HEK293 (cell line): ENCODE data around the gene SSBP3.

Source experiments
- SALL2 ChIP-seq: fragments of 450-650 bp; formaldehyde crosslinking; IDR thresholded peaks from 2 replicates; pipeline ENCODE4 v1.5.0; 2017; ENCODE audit warnings: missing biosample characterization, mild to moderate bottlenecking, missing genetic modification characterization, borderline replicate concordance
- TF ChIP-seq, protein P1 (sequence below): fragments of 450-650 bp; formaldehyde crosslinking; IDR thresholded peaks from 2 replicates; pipeline ENCODE4 v1.5.1; 2016; ENCODE audit warnings: missing biosample characterization, missing genetic modification characterization
- TF ChIP-seq, protein P2 (sequence below): fragments of 450-650 bp; formaldehyde crosslinking; IDR thresholded peaks from 2 replicates; pipeline ENCODE4 v1.5.1; 2016; ENCODE audit warnings: missing biosample characterization, missing genetic modification characterization

GRCh38 chr1:54239035-54239383, 167.2 kb downstream of the SSBP3 start:
- TF ChIP-seq, protein P1, sequence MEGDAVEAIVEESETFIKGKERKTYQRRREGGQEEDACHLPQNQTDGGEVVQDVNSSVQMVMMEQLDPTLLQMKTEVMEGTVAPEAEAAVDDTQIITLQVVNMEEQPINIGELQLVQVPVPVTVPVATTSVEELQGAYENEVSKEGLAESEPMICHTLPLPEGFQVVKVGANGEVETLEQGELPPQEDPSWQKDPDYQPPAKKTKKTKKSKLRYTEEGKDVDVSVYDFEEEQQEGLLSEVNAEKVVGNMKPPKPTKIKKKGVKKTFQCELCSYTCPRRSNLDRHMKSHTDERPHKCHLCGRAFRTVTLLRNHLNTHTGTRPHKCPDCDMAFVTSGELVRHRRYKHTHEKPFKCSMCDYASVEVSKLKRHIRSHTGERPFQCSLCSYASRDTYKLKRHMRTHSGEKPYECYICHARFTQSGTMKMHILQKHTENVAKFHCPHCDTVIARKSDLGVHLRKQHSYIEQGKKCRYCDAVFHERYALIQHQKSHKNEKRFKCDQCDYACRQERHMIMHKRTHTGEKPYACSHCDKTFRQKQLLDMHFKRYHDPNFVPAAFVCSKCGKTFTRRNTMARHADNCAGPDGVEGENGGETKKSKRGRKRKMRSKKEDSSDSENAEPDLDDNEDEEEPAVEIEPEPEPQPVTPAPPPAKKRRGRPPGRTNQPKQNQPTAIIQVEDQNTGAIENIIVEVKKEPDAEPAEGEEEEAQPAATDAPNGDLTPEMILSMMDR (tag by site-specific recombination): no peak
- TF ChIP-seq, protein P2, sequence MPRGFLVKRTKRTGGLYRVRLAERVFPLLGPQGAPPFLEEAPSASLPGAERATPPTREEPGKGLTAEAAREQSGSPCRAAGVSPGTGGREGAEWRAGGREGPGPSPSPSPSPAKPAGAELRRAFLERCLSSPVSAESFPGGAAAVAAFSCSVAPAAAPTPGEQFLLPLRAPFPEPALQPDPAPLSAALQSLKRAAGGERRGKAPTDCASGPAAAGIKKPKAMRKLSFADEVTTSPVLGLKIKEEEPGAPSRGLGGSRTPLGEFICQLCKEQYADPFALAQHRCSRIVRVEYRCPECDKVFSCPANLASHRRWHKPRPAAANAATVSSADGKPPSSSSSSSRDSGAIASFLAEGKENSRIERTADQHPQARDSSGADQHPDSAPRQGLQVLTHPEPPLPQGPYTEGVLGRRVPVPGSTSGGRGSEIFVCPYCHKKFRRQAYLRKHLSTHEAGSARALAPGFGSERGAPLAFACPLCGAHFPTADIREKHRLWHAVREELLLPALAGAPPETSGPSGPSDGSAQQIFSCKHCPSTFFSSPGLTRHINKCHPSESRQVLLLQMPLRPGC: no peak
- no peak for TF ChIP-seq SALL2 (tag by site-specific recombination)
